NCI-H2227 treated with DMSO at 0.1 percent for 48 hours (cell line): ENCODE data around the gene ITGB2.

Experiments used
- DNase-seq: peaks from one replicate; lab custom pipeline; 2025; lab: John Stamatoyannopoulos, UW

The ITGB2 gene

DNA sequence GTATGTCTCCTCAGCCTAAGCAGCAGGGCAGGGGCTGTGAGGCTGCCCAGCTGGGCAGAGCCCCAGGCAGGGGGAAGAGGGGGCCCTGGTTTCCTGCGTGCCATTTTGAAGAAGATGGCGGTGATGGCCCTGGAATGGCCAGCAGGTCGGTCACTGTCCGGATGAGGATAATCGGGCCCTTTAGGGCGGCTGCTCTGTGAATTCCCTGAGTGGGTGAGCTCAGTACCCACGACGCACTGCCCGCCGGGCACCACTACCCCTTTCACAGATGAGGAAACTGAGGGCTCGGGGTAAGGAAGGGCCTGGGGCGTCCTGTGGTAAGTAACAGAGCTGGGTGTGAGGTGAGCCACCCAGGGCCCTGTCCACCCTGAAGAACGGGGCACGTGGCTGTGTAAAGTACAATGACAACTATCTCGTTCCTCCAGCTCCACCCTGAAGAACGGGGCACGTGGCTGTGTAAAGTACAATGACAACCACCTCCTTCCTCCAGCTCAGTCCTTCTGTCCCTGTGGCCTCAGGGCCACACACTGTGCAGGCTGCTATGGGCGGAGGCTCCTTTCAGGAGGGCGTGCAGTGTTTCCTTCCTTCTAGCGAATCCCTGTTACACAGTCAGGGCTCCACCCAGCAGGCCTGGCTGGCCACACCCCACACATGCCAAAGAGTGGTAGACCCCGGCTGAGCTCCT is 23.2 kb downstream of the ITGB2 start:
- no peak for DNase-seq

DNA sequence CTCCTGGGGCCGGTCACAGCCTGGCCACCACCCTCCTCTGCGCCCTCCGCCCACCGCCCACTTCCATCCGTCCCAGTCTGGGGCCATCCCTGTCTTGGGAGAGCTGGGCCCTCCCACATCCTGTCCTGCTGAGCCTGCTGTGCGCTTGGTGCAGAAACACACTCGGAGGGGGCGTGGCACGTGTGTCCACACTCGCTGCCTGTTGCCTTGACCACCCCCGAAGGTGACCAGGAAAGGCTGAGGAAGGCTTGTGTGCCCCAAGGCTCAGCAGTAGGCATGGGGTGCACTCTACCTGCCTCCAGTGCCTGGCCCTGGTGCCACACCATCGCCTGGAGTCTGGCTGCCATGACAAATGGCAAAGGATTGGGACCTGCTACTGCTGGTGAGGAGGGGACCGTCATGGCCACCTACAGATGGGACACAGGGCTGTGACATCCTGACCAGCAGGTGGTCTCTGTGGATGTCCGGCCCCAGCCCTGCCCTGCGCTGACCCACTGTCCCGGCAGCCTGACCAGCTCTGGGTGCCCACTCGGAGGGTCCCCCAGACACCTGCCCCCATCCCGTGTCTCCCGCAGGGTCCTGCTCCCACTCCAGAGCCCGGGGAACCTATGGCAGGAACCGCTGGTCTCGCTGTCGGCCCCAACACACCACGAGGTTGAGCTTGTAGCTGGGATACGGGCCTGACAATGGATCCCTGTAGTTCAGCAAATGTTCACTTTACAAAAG is 24.0 kb downstream of the ITGB2 start:
- DNase-seq = no peak

DNA sequence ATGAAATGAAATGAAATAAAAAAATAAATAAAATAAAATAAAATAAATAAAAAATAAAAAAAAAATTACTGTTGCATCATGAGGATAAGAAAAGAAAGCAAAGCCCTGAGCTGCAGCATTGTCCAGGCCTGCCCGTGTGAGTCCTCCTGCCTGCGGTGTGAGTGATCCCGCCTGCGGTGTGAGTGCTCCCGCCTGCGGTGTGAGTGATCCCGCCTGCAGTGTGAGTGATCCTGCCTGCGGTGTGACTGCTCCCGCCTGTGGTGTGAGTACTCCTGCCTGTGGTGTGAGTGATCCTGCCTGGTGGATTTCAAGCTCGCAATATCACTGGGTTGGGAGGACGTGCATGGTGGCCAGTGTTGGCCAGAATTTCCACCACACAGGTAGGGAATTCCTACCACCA is 24.8 kb downstream of the ITGB2 start:
- no peak for DNase-seq

DNA sequence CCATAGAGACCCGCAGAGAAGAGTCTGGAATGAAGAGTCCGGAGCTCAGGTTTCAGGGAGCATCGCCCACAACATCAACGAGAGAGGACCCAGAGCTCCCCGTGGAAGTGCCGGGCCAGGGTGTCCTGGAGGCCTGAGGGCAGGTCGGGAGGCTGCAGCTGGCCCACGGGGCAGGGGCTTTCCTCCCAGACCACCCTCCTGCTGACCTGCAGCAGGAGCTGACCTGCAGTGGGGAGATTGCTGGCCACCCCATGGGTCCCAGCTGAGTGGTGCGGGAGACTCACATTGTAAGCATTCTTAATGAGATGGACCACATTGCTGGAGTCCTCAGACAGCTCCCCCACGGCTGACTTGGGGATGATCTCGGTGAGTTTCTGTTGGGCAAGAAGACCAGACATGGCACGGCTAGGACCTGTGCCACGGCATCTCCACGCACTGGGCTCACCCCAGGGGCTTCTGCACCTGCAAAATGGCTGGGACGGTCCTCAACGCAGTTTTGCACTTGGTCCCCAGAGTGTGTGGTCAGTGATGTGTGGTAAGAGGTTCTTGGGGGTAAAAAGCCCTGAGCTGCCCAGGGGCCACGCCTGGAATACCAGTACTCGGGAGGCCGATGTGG is 25.9 kb downstream of the ITGB2 start:
- no peak for DNase-seq

DNA sequence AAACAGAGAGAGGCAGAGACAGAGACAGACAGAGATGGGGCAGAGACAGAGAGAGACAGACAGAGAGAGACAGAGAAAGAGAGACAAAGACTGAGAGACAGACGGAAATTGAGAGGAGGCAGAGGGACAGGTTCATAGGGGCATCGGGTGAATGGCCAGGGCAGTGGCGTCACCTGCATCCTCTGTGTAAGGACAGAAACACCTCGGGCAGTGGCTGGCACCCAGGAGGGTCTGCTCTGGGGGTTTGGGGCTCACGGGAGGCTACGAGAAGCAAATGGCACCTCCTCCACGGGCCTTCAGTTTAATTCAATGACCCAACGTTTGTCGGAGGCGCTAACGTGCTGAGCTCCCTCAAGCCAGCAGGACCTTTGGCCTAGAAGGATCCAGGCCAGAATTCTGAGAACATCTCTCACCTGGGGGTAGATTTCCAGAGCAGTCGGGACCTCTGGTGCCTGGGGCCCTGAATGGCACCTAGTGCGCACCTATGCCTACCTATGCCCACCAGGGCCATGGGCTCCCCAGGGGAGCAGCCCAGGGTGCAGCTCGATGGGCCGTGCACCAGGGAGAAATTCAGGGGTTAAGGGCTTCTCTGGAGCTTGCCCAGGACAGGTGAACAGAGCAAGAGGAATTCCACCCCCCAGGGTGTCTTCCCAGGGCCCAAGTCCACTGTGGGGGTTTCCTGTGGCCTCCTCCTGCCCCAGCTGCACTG is 26.6 kb downstream of the ITGB2 start:
- DNase-seq = no peak

DNA sequence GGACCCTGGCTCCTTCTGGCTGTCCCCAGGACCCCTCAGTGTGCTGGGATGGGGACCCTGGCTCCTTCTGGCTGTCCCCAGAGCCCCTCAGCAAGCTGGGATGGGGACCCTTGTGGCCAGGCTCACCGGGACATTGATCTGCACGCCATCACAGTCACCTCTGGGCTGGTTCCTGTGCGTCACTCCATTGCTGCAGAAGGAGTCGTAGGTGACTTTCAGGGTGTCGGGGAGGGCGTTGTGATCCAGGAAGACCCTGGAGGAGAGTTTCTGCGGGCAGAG is 27.5 kb downstream of the ITGB2 start:
- DNase-seq = no peak

DNA sequence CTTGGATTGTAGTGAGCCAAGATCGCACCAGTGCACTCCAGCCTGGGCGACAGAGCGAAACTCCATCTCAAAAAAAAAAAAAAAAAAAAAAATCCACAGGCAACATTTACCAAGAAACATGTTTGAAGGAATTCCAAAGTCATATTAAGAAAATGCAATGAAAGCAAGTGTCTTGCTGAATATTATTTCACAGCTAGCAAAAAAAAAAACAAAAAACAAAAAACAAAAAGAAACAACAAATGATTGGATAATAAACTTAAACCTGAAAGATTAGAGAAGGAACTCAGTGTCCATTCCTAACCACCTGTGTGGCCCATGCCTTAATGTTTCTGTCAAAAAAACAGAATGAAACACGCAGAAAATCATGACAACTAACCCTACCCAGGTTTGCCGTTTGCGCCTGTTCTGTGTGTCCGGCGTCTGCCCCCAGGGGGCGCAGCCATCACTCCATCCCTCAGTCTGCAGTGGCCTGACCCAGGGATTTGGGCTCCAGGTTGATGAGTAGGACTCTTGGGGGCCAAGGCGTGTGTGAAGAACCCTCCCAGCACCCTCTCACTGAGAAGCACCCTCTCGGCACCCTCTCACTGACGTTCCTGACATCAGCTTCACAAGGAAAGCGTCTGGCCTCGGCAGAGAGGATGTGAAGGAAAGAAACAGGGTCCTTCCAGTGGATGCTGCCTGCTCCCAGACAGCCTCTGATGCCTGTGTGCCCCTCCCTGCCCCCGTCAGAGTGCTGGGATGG is 28.0 kb downstream of the ITGB2 start:
- no peak for DNase-seq

DNA sequence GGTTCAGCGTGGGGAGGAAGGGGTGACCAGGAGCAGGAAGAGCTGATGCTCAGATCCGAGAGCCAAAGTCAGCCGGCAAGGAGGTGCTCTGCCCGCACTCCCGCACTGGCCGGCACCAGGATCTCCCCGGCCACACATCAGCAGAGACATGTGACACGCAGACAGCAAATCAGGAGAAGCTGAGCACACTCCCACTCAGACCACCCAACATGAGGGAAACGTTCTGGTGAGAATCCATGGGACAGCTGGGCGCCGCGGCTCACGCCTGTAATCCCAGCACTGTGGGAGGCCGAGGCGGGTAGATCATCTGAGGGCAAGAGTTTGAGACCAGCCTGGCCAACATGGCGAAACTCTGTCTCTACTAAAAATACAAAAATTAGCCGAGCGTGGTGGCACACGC is 28.6 kb downstream of the ITGB2 start:
- no peak for DNase-seq

DNA sequence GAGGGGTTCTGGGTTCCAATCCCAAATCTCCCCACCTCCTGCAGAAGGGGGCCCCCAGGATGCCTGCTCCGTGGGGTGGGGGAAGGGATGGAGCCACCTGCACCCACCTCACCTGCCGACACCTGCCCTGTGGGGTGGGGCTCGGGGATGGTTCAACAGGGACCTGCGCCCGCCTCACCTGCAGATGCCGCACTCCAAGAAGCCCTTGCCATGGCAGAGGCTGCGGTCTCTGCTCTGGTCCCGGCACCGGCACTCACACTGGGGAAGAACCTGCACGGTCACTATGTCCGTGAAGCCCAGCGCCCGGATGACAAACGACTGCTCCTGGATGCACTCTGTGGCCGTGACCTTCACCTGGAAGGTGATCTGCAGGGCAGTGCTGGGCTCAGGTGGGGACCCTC is 29.1 kb downstream of the ITGB2 start:
- no peak for DNase-seq

DNA sequence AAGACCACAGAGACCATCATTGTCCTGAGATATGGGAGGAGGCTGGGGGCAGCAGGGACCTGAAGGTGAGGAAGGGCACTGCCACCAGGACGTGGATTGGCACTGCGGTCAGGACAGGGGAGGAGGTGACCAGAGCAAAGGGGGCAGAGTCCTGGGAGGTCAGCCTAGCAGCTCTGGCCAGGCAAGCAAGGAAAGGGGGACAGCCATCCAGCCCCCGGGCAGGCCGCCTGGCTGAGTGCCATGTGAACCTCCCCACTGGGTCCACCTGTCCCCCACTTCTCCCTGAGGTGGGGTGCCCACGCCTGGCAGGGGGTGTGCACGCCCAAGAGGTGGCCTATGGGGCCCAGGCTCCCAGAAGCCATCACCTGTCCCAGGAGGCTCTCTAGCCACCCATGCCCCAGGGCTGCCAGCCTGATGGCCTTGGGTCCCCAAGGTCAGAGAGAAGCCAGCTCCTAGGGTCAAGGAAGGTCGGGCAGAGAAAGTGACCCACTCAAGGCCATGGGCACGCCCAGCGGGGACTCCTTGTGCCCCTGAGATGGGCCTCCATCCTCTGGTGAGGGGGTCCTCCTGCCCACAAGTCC is 29.6 kb downstream of the ITGB2 start:
- DNase-seq = no peak

DNA sequence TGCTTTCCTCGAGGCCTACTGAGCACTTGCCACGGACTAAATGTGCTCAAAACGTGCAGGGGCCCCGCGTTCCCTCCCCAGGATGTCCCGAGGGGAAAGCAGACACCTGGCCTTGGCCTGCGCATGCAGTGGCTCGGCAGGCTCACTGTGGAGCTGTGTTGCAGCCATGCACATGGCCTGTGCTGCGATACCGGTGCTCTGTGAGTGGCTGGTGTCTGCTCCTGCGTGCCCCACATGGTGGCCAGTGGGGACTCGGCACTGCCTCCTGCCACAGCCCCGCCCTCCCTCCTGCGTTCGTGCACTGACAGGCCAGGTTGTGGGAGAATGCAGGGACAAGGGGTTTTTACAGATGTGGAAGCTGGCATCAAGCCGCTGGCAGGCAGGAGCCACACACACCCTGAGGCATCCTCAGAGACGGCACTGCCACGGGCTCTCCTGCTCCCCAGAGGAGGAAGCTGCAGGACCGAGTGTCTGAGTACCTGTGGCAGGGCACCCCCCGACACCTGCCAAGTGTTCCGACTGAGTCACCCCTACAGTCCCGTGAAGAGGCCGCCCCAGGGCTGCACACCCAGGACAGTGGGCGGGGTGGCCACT is 30.3 kb downstream of the ITGB2 start:
- DNase-seq = no peak

DNA sequence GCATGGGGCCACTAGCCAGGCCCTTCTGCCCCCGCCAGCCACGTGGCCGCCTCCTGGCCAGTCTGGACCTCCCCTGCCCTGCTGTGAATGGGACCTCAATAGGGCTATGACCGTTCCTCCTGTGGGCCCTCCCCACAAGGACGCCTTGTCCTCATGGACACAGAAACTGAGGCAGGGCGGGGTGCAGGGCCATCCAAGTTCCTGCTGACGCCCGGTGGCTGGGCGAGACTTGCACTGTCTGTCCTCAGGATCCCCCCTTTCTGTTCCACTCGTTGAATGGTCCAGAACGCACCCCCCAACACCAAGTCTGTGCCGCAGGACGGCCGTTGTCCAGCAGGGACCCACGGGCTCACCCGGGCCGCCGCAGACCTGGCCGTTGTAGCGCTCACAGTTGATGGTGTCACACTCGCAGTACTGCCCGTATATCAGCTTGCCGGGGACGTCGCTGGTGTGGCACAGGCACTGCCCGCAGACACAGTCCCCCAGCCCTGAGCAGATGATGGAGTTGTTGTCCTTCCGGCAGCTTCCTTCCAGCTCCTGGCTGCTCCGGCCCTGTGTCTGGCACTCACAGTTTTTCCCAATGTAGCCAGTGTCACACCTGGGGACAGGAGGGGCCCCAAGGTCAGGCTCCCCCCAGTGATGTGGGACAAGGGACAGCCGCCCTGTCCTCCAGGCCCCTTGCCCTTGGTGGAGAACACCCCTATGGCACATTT is 30.9 kb downstream of the ITGB2 start:
- no peak for DNase-seq

DNA sequence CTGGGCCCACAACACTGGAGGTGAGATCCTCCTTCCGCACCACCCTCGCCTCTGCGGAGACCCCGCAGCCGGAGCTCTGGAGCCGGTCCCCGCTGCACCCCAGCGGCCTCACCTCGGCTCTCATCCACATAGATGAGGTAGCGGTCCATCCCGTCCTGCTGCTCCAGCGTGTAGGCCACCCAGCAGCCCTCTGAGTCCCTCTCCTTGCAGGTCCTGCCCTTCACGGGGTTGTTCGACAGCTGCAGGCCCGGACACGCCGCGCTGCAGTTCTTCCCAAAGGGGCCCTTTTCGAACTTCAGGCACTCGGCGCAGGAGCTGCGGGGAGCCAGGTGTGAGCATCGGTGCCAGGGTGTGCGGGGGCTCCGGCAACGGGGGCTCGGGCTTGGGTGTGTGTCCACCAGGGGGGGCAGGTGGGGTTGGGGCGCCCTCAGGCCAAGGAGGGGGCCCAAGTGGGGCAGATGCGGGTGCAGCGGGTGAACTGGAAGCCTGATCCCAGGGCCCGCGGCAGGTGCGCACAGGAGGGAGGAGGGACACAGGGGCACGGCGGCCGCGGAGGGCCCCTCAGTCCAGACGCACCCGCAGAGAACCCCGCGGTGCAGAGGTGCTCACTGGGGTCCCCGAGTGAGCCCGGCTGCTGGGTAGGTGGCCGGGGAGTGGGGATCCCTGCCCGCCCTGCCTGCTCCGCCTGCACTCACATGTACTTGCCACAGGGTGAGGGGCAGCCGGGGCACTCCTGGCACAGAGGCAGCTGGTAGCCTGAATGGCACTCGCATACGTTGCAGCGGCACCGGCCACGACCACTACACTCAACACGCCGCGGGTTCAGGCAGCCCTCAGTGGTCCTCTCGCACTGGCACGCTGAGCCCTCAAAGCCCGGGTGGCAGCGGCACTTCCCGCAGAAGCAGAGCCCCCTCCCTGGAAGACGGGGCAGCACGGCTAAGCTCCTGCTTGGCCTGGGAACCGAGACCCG is 31.8 kb downstream of the ITGB2 start:
- DNase-seq = no peak

DNA sequence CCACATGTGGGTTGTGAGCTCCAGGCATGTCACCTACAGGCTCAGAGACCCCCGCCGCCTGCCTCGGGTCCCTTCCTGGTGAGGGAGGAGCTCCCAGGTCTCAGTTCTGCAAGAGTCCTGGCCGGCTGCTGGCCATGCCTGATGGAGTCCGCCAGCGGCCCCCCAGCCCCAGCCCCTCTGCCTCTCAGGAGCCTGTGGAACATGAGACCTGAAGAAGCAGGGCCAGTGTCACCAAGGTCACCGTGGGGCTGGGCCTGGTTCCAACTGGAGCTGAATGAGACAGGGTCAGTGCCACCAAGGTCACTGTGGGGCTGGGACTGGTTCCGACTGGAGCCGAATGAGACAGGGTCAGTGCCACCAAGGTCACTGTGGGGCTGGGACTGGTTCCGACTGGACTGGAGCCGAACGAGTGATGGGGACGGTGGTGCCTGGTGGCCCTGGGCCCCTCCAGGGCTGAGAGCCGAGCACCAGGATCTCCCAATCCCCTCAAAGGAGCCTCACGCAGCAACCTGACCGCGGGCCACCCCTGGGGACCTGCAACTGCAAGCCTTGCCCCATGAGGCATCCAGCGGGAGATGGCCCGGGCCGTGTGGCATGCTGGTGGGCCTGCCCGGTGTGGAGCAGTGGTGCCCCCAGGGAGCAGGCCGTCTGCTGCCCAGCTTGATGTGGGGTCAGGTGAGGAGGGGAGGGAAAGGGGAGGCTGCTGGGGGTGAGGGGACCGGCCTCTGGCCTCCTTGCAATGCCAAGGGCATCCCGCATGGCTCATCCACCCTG is 32.7 kb downstream of the ITGB2 start:
- no peak for DNase-seq

DNA sequence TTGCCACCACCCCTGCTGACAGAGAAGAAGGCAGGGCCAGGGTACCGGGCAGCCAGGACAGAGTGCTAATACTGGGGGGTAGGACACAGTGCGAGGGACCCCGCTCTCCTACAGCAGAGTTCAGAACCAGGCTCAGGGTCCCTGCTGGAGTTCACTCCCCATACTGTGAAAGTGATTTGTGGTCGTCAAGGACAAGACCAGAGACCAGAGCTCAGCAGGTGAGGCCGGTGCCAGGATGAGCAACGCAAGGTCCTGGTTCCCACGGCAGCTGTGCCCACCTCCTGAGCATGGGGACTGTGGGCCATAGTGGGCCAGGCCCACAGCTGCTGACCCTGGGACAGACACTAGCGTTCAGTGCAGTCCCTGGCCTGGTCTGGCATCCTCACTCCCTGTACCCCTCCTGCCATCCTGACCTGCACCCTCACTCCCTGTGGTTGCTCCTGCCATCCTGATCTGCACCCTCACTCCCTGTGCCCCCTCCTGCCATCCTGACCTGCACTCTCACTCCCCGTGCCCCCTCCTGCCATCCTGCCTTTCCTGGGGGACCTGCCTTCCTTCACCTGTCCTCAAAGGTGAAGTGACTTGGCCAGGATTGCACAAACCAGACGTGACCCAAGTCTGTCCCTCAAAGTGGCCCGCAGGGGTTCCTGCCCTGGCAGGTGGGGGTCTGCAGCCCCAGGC is 33.4 kb downstream of the ITGB2 start:
- no peak for DNase-seq

DNA sequence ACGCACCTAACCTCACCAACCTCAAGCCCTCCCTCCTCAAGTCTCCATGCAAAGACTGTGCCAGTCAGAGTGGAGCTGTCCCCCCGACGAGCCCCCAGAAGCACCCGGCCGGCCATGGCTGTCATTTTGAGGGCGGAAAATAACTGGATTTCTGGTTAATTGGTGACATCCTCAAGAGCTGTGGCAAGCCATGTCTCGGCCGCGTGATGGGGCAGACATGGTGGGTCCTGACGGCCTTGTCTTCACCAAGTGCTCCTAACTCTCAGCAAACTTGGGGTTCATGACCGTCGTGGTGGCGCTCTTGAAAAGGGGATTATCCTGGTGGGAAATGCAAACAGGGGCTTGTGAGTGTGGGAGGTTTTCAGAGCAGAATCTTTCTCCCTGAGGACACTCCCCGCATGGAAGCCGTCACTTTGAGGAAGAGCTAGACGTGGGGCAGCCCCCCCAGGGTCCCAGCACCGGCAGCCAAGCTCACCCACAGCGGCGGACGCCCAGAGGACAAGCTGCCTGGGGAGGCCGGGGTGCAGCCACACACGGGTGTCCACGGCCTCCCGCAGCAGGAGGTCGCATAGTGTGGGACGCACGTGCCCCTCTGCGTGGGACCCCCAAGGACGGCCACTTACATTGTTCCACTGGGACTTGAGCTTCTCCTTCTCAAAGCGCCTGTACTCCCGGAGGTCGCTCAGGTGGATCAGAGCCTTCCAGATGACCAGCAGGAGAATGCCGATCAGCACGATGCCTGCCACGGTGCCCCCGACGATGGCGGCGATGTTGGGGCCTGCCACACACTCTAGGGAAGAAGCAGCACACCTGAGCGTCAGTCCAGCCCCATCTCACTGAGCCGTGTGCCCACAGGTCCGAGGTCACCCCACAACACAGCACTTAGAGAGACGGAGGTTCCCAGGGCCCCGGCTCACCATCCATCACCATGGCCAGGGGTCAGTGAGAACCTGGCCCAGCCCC is 34.3 kb downstream of the ITGB2 start:
- no peak for DNase-seq

DNA sequence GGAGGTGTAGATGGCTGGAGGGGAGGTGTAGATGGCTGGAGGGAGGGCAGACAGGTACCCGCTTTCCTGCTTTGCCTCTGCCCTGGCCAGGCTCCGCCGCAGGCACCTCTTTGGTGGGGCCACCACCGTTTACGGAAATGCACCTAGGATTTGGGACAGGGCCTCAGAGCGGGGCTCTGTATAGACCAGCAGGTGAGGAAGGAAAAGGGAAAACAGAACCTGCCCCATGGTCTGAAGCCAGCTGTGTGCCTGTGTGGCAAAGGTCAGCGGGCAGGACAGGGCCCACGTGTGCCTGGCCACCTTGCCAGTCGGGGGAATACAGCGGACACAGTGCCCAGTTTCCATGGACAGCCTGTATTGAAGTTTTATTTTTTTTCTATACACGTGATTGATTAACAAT is 35.1 kb downstream of the ITGB2 start:
- DNase-seq = no peak
